ENCODE data around the gene CLIC6.

Gene CLIC6

GRCh38 chr21:34639882-34640788 lies 28.7 kb upstream of the CLIC6 start:
- no peak for DNase-seq
- Histone ChIP-seq H3K4me3 (ENCODE audit: low read depth, low read length) (no peak overlapping the region), H3K27ac (peak overlapping the region; percentile 34), H3K27me3 (replicated peaks) (no peaks in the 10 kb centered on the region), H3K36me3 (replicated peaks) (no peaks in the 10 kb centered on the region)
- TF ChIP-seq CTCF (IDR thresholded peaks at IDR 0.05; ENCODE audit: low read depth, low read length, missing control alignments), result no peak
- in situ Hi-C loops (cut with HindIII; ENCODE audit: low pct_ligation_motif_present, low sequenced_read_pairs), result no loop called here

- Histone ChIP-seq H3K36me3 (replicated peaks) (no peaks in the 10 kb centered on the region), H3K4me3 (ENCODE audit: low read depth, low read length) (no peak overlapping the region), H3K27ac (peak overlapping the region; percentile 34), H3K27me3 (replicated peaks) (no peaks in the 10 kb centered on the region)
- no peak for TF ChIP-seq CTCF (IDR thresholded peaks at IDR 0.05; ENCODE audit: low read depth, low read length, missing control alignments)
- peak; percentile 91 for DNase-seq
- in situ Hi-C loops (cut with HindIII; ENCODE audit: low pct_ligation_motif_present, low sequenced_read_pairs), result no loop called here
These were observed 27.9 kb upstream of the CLIC6 start for GRCh38 chr21:34640858-34641257.

- H3K27ac ChIP-seq, result no peak overlapping the region
- in situ Hi-C loops (cut with HindIII; ENCODE audit: low pct_ligation_motif_present, low sequenced_read_pairs), result no loop called here
- peak; percentile 77 for DNase-seq
- H3K27me3 ChIP-seq (replicated peaks), result peaks cover 6% of the 10 kb centered on the region
- H3K4me3 ChIP-seq (ENCODE audit: low read depth, low read length), result no peak overlapping the region
- no peaks in the 10 kb centered on the region for H3K36me3 ChIP-seq (replicated peaks)
- TF ChIP-seq CTCF (IDR thresholded peaks at IDR 0.05; ENCODE audit: low read depth, low read length, missing control alignments), result no peak
These were observed 26.4 kb upstream of the CLIC6 start for GRCh38 chr21:34642211-34643075.

GRCh38 chr21:34644825-34645224 lies 24.0 kb upstream of the CLIC6 start:
- in situ Hi-C loops (cut with HindIII; ENCODE audit: low pct_ligation_motif_present, low sequenced_read_pairs), result no loop called here
- H3K27me3 ChIP-seq (replicated peaks), result peaks cover 17% of the 10 kb centered on the region
- H3K36me3 ChIP-seq (replicated peaks), result no peaks in the 10 kb centered on the region
- TF ChIP-seq CTCF (IDR thresholded peaks at IDR 0.05; ENCODE audit: low read depth, low read length, missing control alignments), result no peak
- no peak overlapping the region for H3K27ac ChIP-seq
- DNase-seq, result no peak
- no peak overlapping the region for H3K4me3 ChIP-seq (ENCODE audit: low read depth, low read length)

- no peak overlapping the region for H3K4me3 ChIP-seq (ENCODE audit: low read depth, low read length)
These were observed 21.2 kb upstream of the CLIC6 start for GRCh38 chr21:34647555-34647954.

More at GRCh38 chr21:34647555-34647954, 21.2 kb upstream of the CLIC6 start:
- no peak for DNase-seq
- no peaks in the 10 kb centered on the region for H3K36me3 ChIP-seq (replicated peaks)
- H3K27ac ChIP-seq, result no peak overlapping the region
- in situ Hi-C loops (cut with HindIII; ENCODE audit: low pct_ligation_motif_present, low sequenced_read_pairs), result no loop called here
- TF ChIP-seq CTCF (IDR thresholded peaks at IDR 0.05; ENCODE audit: low read depth, low read length, missing control alignments), result no peak
- peaks cover 20% of the 10 kb centered on the region for H3K27me3 ChIP-seq (replicated peaks)

All from brain microvascular endothelial cell (primary cell).